ENCODE results near the gene LRG1.

The LRG1 gene

GRCh38 chr19:4539693-4540581 lies at the start of gene LRG1:
TSS of gene LRG1 (minus strand) at chr19:4540036. CDS start at chr19:4540013, 23 bp downstream.
- DNase-seq: peak; percentile 90

GRCh38 chr19:4588291-4588761 lies 48.5 kb upstream of the LRG1 start:
- no peak for DNase-seq

- no peak for DNase-seq
Observed at GRCh38 chr19:4587527-4587926, 47.7 kb upstream of the LRG1 start.

DNA sequence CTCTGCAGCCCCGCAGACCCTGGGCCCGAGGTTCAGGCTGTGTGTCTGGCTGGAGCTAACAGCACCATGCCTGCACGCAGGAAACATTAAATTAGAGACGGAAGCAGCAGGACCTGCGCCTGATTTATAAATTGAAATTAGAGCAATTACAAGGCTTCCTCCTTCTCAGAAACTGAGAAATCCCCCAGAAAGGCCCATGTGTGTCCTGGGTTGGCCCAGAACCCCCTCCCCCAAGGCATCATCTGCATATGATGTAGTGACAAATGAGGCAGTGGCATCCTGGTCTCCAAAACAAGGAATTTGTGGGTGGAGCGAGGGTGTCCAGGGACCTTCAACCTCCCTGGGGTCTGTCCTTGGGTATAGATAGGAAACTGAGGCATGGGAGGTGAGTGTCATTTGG lies 46.9 kb upstream of the LRG1 start:
- DNase-seq: no peak

DNA sequence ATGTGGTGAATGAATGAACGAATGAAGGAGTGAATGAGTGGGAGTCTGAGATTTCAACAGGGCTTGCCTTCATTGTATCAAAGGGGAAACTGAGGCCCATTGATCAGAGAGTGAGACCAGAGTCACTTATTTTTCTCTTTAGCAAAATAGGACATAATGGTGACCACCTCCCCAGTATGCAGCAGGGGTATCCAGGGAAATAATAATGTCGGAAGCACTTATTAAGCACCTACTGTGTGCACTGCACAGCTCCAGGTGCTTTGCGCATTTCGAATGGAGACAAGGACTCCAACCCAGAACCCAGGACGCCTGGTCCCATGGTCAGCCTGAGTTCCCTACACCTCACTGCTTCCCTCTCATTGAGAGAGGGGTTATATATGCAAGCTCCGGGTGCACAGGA lies 46.4 kb upstream of the LRG1 start:
- DNase-seq: no peak

DNA sequence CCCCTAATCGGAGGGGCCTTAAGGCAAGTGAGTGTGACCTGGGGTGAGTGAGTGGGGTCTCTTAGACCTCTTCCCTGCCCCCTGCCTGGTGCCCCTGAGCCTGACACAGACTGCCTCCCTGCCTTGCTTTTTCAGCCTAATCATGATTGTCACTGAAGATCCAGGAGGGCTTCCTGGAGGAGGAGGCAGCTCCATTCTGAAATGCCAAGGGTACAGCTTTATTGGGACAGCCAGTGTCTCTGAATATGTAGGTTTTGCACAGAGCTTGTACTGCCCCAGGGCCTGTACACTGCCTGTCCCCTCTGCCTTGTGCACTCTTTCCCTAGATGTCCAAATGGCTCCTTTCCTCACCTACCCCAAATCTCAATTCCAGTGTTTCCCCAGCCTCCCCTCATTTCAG lies 45.7 kb upstream of the LRG1 start:
- no peak for DNase-seq

DNA sequence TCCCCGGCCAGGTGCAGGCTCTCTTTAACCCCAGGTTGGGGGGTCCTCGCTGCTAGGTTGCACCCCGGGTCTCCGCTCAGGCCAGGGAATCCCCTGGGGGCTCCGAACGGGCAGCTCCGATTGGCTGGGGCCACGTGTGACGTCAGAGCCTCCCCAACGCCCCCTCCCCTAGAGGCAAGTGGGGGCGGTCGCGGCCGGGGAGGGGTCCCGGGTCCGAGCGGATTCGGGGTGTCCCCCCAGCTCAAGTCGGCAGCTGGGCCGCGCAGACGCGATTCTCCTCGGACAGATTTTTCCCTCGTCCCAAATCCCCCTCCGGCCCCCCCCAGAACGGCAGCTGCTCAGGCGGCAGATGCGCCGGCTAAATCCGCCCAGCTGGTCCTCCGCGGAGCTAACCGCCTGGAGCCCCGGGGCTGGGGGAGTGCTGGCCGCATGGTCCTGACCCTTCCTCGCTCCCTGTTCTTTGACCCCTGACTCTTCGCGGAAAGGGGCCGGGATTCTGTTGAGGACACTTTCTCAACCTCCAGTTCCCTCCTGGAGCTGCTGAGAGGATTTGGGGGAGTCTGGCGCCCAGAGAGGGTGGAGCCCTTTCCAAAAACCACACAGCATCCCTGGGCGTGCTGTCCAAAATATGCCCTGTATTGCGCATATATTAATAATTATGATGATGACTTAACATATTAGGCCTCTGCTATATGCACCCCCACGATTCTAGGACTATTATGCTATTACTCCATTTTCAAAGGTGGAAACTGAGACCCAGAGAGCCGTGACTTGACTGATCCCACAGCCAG lies 45.0 kb upstream of the LRG1 start:
- no peak for DNase-seq

DNA sequence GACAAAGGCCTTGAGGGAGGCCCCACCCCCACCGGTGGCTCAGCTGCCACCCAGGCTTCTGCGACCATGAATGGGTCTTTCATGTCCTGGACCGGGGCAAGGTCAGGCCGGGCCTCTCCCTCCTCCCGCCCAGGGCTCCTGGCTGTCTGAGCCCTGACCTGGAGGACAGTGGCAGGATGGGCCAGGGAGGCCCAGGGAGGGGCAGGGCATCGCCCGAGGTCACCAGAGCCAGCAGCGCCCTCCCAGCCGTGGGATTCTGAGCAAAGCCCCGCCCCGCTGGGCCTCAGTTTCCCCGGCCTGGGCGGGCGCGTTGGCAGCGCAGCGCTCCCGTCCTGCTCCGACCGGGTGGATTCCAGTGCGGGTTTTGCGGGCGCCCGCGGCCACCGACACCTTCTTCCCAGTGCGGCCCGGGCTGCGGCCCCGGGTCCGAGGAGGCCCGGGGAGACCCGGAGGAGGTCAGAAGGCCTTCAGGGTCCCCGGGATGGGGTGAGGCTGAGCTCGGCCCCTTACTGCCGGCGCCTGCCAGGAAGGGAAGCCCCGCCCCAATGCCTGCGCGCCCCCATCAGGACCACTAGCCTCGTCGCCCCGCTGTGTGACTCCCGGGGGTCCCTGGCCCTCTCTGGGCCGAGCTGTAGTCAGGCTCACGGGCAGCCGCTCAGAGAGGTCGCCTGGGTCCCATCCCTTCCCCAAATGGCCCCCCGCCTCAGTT lies 44.3 kb upstream of the LRG1 start:
- no peak for DNase-seq

- no peak for DNase-seq
Observed at GRCh38 chr19:4582980-4583842, 43.4 kb upstream of the LRG1 start.

DNA sequence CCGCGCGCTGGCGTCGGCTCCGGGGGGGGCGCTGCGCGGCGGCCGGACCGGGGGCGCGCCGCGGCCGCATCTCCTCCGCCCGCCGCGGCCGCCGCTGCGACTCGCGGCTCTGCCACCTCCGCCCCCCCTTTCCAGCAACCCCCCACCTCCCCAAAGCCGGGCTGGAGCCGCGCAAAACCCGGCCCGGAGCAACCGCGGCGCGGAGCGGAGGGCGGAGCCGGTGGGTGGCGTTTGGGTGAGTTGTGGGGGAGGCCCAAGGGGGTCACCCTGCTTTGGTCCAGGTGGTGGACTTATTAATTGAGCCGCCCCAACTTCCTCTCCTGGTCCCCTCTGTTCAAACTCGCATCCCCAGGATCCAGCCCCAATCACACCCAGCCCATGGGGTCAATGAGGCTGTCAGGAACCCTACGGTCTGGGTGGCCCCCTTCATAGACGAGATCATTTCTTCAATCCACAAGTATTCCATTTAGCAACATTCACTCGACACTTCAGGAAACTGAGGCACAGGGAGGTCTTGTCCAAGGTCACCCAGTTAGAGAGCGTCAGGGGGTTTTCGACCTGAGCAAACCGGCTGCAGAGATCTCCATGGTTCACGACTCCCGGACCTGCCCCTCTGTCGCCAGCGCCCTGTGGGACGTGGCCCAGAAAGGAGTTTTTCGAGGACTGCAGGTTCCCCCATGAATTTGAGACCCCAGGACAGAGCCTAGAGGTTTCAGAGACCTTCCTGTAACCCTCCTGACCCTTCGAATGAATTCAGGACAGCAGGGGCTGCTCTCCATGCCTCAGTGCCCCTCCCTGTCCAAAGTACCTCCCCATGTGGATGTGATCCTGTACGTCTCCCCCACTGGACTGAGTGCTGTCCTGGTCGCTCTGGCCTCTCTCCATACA lies 42.1 kb upstream of the LRG1 start:
- no peak for DNase-seq

- DNase-seq: no peak
Observed at GRCh38 chr19:4580961-4581665, 41.3 kb upstream of the LRG1 start.

DNA sequence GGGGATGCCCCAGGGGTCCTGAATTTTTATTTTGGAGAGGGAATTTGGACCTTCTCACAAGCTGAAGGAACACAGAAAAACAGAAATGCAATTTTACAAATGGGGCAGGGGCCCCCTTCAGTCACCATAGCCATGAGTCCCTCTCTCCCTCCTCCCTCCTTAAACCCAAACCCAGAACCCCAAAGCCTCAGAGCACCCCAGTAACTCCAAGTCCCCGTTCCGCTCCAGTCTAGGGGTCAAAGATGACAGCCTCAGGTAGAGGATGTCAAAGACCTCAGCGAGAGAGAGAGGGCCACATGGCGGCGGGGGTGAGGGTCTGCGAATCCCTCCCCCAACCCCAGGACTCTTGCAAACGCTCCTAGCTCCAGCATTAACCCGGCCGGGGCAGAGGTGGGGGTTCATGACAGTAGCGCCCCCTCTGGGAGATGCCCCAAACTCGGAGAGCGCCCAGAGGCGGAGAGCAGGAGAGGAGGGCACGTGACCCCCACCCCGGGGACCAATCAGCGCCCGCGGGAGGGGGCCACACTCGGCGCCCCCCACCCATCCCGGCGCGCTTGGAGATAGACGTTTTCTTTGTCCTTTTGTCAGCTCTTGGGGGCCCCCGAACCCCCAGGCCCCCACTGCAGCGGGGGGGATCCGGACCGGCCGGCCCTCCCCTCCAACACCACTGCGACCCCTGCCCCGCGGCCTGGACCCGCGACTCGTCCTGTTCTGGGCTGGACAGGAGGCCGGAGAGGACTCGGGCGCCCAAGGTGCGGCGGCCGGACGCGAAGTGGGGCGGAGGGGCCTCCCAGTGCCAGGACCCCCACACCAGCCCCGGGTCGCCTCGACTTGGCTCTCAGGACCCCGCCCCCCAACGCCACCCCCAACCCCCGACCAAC lies 40.4 kb upstream of the LRG1 start:
- no peak for DNase-seq

DNA sequence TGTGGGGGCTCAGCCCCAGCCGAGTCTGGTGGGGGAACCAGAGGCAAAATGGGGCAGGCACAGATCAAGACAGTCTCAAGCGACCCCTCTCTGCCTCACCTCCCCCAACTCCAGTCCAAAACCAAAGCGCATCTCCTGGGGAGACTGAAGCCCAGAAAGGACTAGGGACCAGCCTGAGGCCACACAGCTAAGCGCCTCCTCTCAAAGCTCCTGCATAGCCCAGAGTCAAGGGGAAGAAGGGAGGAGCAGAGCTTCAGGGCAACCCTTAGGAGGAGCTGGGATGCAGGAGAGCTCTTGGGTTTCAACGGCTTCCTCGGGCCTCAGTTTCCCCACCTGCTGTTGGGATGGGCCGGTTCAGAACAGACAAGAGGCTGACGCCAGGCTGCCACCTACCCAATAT lies 39.6 kb upstream of the LRG1 start:
- no peak for DNase-seq

- DNase-seq: no peak
Observed at GRCh38 chr19:4578552-4579248, 38.9 kb upstream of the LRG1 start.

DNA sequence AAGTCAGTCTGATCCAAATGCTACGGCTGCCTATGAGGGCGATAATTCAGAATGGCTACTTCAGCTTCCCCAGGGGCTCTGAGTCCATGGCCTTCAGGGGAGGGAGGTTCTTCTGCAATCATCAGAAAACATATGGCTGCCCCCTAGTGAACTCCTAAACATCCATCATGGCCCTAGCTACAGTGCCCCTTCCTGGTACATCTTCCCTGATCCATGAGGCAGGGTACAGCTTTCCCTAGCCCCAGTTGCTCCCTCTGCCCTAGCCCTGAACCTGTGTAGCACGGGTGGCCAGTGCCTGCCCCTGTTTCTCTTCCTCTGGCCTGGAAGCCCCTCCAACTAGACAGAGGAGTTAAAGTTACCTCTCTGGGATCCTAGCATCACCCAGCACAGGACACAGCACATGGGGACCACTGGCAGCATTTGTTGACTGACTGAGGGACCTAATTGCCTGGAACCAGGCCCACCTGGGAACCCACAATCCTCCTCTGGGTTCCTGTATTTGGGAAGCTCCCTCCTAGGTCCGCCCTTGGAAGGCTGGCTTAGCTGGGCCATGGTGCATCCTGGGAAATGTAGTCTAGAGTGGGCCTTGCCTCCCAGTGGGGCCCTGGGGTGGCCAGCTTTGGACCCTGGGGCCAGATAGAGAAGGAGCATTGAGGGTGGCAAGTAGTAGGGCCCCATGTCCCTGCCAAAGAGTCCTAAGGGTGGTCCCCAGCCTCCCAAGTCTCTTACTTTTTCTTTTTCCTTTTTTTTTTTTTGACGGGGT lies 37.4 kb upstream of the LRG1 start:
- no peak for DNase-seq

- no peak for DNase-seq
Observed at GRCh38 chr19:4576016-4576933, 36.4 kb upstream of the LRG1 start.
